GM12878 (cell line): Measurements from ENCODE around the gene MYH9. TPM values are rescaled to one million over a fixed set of nuclear protein-coding genes. Genes with fewer than 3 reads are reported as not detected.

ENCODE experiments used
- ATAC-seq: fragments of 200-7000 bp; cut with Tn5 transposase; 3 replicates; pipeline ENCODE4 v1.9.1; 2020; ENCODE audit warnings: mild to moderate bottlenecking, moderate library complexity
- BruUV-seq: library from RNA; stranded (reverse); fragments of 400-500 nt; replicated peaks from 2 replicates; lab custom pipeline; 2021; lab: Mats Ljungman, UMichigan
- CTCF ChIA-PET: fragments of 300-600 bp; sonication (Branson Sonifier 250); formaldehyde crosslinking; extraction: SDS; loops from one replicate; lab custom pipeline; 2021; ENCODE audit warnings: inconsistent platforms; lab: Yijun Ruan, JAX
- POLR2A ChIA-PET: fragments of 350-600 bp; formaldehyde crosslinking; extraction: SDS; loops from one replicate; lab custom pipeline; 2021; ENCODE audit warnings: inconsistent platforms; lab: Charles Lee
- RAD21 ChIA-PET: fragments of 300-600 bp; sonication (Branson Sonifier 250); formaldehyde crosslinking; loops from one replicate; lab custom pipeline; 2023; ENCODE audit warnings: antibody characterized with exemption; ENCODE audit not compliant: unreplicated experiment; lab: Charles Lee
- SMC1A ChIA-PET: fragments of 300-600 bp; sonication (Branson Sonifier 250); formaldehyde crosslinking; loops from one replicate; lab custom pipeline; 2023; ENCODE audit not compliant: unreplicated experiment, uncharacterized antibody; lab: Charles Lee
- DNase-seq: peaks from one replicate; pipeline ENCODE4 v3.0.0-alpha.2; 2011; ENCODE audit warnings: low read depth, low spot score
- FAIRE-seq: peaks from 3 replicates; lab custom pipeline; 2011; peaks lifted over from hg19 to GRCh38; lab: Jason Lieb, UNC
- H2AFZ ChIP-seq: 2 replicates; pipeline ENCODE4 v1.6.0; 2011; ENCODE audit warnings: low read depth, low read length, control low read depth; ENCODE audit not compliant: control insufficient read depth
- H3K27ac ChIP-seq: 2 replicates; pipeline ENCODE4 v1.5.1; 2011; ENCODE audit warnings: control low read depth; ENCODE audit not compliant: control insufficient read depth, insufficient read depth
- H3K27me3 ChIP-seq, 2 experiments: replicated peaks in 1 of 2; 2 replicates each; pipeline versions ENCODE4 v1.6.0 to v1.6.1; 2011; ENCODE audit warnings: low read length in 1 of 2; ENCODE audit not compliant: control insufficient read depth in 2 of 2, insufficient read depth in 2 of 2
- H3K36me3 ChIP-seq, 2 experiments: 2 replicates each; pipeline ENCODE4 v1.5.1; 2011; ENCODE audit warnings: low read length in 1 of 2; ENCODE audit not compliant: control insufficient read depth in 2 of 2, insufficient read depth in 2 of 2
- H3K4me1 ChIP-seq: 2 replicates; pipeline ENCODE4 v1.6.1; 2011; ENCODE audit warnings: mild to moderate bottlenecking, low read length, moderate library complexity, mixed read lengths; ENCODE audit not compliant: control insufficient read depth, insufficient read depth
- H3K4me2 ChIP-seq: 2 replicates; pipeline ENCODE4 v1.6.0; 2011; ENCODE audit warnings: control low read depth; ENCODE audit not compliant: control insufficient read depth, insufficient read depth
- H3K4me3 ChIP-seq: fragments of 200-600 bp; sonication (generic); 2 replicates; pipeline ENCODE4 v1.5.1; 2016
- H3K79me2 ChIP-seq: 2 replicates; pipeline ENCODE4 v1.6.0; 2011; ENCODE audit warnings: low read length; ENCODE audit not compliant: control insufficient read depth, insufficient read depth
- H3K9ac ChIP-seq: 2 replicates; pipeline ENCODE4 v1.8.0; 2011; ENCODE audit warnings: low read length, control low read depth, mixed read lengths; ENCODE audit not compliant: control insufficient read depth, insufficient read depth
- H3K9me3 ChIP-seq: replicated peaks from 3 replicates; pipeline ENCODE4 v1.5.1; 2011; ENCODE audit warnings: mild to moderate bottlenecking, low read length; ENCODE audit not compliant: control insufficient read depth, insufficient read depth
- H4K20me1 ChIP-seq: 2 replicates; pipeline ENCODE4 v1.6.0; 2011; ENCODE audit not compliant: control insufficient read depth, insufficient read depth
- ESRRA ChIP-seq: IDR thresholded peaks from 2 replicates; pipeline ENCODE4 v1.6.1; 2012; ENCODE audit warnings: mild to moderate bottlenecking, low read length, improper control_type of control experiment
- RCOR1 ChIP-seq: conservative IDR thresholded peaks from 2 replicates; pipeline ENCODE4 v1.6.1; 2012; ENCODE audit warnings: low read depth, low read length, improper control_type of control experiment
- SREBF2 ChIP-seq: IDR thresholded peaks from 2 replicates; pipeline ENCODE4 v1.6.1; 2012; ENCODE audit warnings: mild to moderate bottlenecking, low read length
- WGBS: methylation state at CpG from one replicate; pipeline ENCODE4 v1.1.6; 2016; ENCODE audit warnings: low lambda C conversion rate; ENCODE audit not compliant: insufficient replicate concordance, insufficient coverage; ENCODE audit errors: missing lambda C conversion rate; 5-methylcytosine and 5-hydroxymethylcytosine counted together
- in situ Hi-C: fragments of 300-500 bp; cut with MboI; formaldehyde crosslinking; loops from 9 replicates; pipeline ENCODE4 v1.14.3; 2018; ENCODE audit warnings: mixed read lengths
- intact Hi-C: fragments of 100-400 bp; cut with micrococcal nuclease; formaldehyde crosslinking; loops from one replicate; pipeline ENCODE4 v1.14.2; 2022; ENCODE audit not compliant: unreplicated experiment
- polyA plus RNA-seq, 11 experiments: library from polyadenylated mRNA; depleted of rRNA in 4 of 11; unstranded in 6 of 11; stranded (reverse) in 5 of 11; fragments of >200 nt; fragmentation: Nextera tagmentation in 4 of 11; fragmentation: Illumina TruSeq in 1 of 11; extraction: Ambion mirVana in 4 of 11; extraction: Trizol in 1 of 11; gene quantifications; 1 replicate in 1 of 11; 2 replicates in 10 of 11; pipeline versions ENCODE4 v1.2.1 to v1.2.3, GENCODE V29; 2011 to 2016; ENCODE audit warnings: inconsistent platforms in 2 of 11, missing spikeins in 2 of 11, low read depth in 1 of 11
- total RNA-seq, 4 experiments: library from RNA; depleted of rRNA in 3 of 4; stranded (reverse); fragments of >200 nt in 3 of 4; fragmentation: Illumina TruSeq in 1 of 4; extraction: Trizol in 1 of 4; gene quantifications; 2 replicates each; pipeline versions ENCODE4 v1.2.1 to v1.2.3, GENCODE V29; 2013 to 2021

MYH9 gene
- total and polyA plus RNA-seq, 10 of the 15 experiments (the other 5 are each of a cell fraction or from before 2014, with no cell fraction given), result 5.1 to 525 (median 145) TPM

- intact Hi-C loops (no loop called here), in situ Hi-C loops (no loop called here)
- ATAC-seq, result no peak
- DNase-seq, result no peak
- Histone ChIP-seq H3K79me2 (no peaks in the 10 kb centered on the region), H3K27ac (no peak overlapping the region), H2AFZ (no peak overlapping the region), H3K4me1 (peaks cover 26% of the 10 kb centered on the region), H3K9ac (no peak overlapping the region), H3K27me3 (no peaks in the 10 kb centered on the region), H3K4me3 (no peak overlapping the region), H3K9me3 (no peaks in the 10 kb centered on the region), H4K20me1 (no peaks in the 10 kb centered on the region), H3K36me3 (no peaks in the 10 kb centered on the region), H3K4me2 (no peak overlapping the region)
- no peak for FAIRE-seq
- BruUV-seq, result no TSS peak
- POLR2A ChIA-PET, result interaction anchor here (0.5 to 0.6 kb wide), 3 partner anchors 51 to 954 kb away, joined by 3 to 4 read pairs (median 3); no protein-coding TSS in a partner anchor
- CTCF ChIA-PET, result interaction anchor here (0.9 to 1.0 kb wide), 2 partner anchors 35 to 50 kb away, joined by 3 read pairs; no protein-coding TSS in a partner anchor
- WGBS, result 69% methylated on average over 11 of the region's 21 CpGs
- SMC1A ChIA-PET, result no interaction called here
- RAD21 ChIA-PET, result interaction anchor here (1.0 kb wide), 1 partner anchor 32 kb away, joined by 3 read pairs; the partner anchor contains the start of gene MYH9
- TF ChIP-seq ESRRA, result no peak
- TF ChIP-seq RCOR1, result no peak
- no peak for TF ChIP-seq SREBF2
- TF ChIP-seq, all 136 proteins: peak for 0
These were observed 32.4 kb upstream of the MYH9 start for GRCh38 chr22:36419912-36420882.
